22Rv1 (cell line): ENCODE data around the gene ACSS2.

Experiments
- ZFX ChIP-seq: fragments of 450-650 bp; IDR thresholded peaks from 2 replicates; pipeline ENCODE4 v1.6.1; 2017; ENCODE audit warnings: antibody characterized with exemption, borderline replicate concordance
- TF ChIP-seq, protein P1 (sequence below): fragments of 450-650 bp; IDR thresholded peaks from 2 replicates; pipeline ENCODE4 v1.5.1; 2017; ENCODE audit warnings: mild to moderate bottlenecking

DNA sequence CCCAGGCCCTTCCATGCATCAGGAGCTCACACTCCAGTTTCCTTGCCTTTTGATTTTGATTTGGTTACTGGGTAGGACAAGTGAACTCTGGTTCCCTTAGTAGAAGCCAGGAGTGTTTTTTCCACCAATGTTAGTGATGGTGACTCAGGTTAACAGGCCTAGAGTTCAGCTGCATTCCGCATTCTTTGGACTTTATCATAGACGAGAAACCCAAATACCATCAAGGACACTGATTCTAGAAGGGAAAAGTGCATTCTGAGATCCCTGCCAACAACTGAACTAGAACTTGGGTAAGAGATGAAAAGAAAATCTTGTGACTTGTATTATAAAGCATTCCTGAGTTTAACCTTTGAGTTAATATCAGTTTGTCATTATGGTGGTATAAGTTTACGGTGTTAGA is 70.2 kb downstream of the ACSS2 start:
- TF ChIP-seq, protein P1, sequence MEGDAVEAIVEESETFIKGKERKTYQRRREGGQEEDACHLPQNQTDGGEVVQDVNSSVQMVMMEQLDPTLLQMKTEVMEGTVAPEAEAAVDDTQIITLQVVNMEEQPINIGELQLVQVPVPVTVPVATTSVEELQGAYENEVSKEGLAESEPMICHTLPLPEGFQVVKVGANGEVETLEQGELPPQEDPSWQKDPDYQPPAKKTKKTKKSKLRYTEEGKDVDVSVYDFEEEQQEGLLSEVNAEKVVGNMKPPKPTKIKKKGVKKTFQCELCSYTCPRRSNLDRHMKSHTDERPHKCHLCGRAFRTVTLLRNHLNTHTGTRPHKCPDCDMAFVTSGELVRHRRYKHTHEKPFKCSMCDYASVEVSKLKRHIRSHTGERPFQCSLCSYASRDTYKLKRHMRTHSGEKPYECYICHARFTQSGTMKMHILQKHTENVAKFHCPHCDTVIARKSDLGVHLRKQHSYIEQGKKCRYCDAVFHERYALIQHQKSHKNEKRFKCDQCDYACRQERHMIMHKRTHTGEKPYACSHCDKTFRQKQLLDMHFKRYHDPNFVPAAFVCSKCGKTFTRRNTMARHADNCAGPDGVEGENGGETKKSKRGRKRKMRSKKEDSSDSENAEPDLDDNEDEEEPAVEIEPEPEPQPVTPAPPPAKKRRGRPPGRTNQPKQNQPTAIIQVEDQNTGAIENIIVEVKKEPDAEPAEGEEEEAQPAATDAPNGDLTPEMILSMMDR, result no peak
- TF ChIP-seq ZFX, result no peak
